Erythroblast (primary cell): ENCODE data around the gene WDR5B.

Source experiments
- DNase-seq, 2 experiments: peaks; one replicate each; lab custom pipeline; 2025; lab: John Stamatoyannopoulos, UW
- GATA1 ChIP-seq: IDR thresholded peaks from 2 replicates; pipeline ENCODE4 v1.6.1; 2011; ENCODE audit warnings: low read depth, mild to moderate bottlenecking, control low read depth, low read length, moderate library complexity
- POLR2A ChIP-seq: IDR thresholded peaks from 2 replicates; pipeline ENCODE4 v1.6.1; 2011; ENCODE audit warnings: mild to moderate bottlenecking, low read length

WDR5B gene

GRCh38 chr3:122366379-122366749 lies 49.5 kb downstream of the WDR5B start:
- no peak for DNase-seq
- TF ChIP-seq GATA1, result no peak

GRCh38 chr3:122365582-122366378 lies 50.1 kb downstream of the WDR5B start:
- peak; percentile 9 to 37 for DNase-seq

GRCh38 chr3:122365073-122365472 lies 50.8 kb downstream of the WDR5B start:
- no peak for DNase-seq
- no peak for TF ChIP-seq POLR2A
- no peak for TF ChIP-seq GATA1

GRCh38 chr3:122364490-122364889 lies 51.4 kb downstream of the WDR5B start:
- no peak for DNase-seq
- TF ChIP-seq GATA1, result no peak
- no peak for TF ChIP-seq POLR2A
